Gastroesophageal sphincter (tissue), 3 donors: Measurements from ENCODE around the gene AADAC.

Experiments
- CTCF ChIP-seq, 4 experiments: fragments of 200-600 bp in 2 of 4; fragments of 450-650 bp in 2 of 4; sonication (generic) in 1 of 4; IDR thresholded peaks; one replicate each; pipeline ENCODE4 v1.5.1; 2017 to 2019; ENCODE audit warnings: antibody characterized with exemption in 4 of 4, mild to moderate bottlenecking in 2 of 4, moderate library complexity in 2 of 4
- POLR2A ChIP-seq, 2 donors: fragments of 450-650 bp; IDR thresholded peaks; one replicate each; pipeline ENCODE4 v1.6.1; 2017; ENCODE audit warnings: antibody characterized with exemption in 2 of 2, mild to moderate bottlenecking in 2 of 2, moderate library complexity in 1 of 2
- POLR2AphosphoS5 ChIP-seq: sonication (generic); formaldehyde crosslinking; IDR thresholded peaks from one replicate; pipeline ENCODE4 v1.6.1; 2017; ENCODE audit warnings: antibody characterized with exemption

- TF ChIP-seq POLR2A (IDR thresholded peaks at IDR 0.05) (no peak), CTCF (IDR thresholded peaks at IDR 0.05) (no peak), POLR2AphosphoS5 (no peak)
Measured at GRCh38 chr3:151776259-151776740, 37.6 kb upstream of the AADAC start.
